Activated CD4-positive, alpha-beta memory T cell treated with anti-CD3 and anti-CD28 coated beads for 36 hours (primary cell): ENCODE results near the gene CXCL17. TPM values are rescaled to one million over a fixed set of nuclear protein-coding genes. Genes with fewer than 3 reads are reported as not detected.
"Not testable (repeated sequence)": the region's sequence is repeated elsewhere in the genome, so short reads cannot be mapped to it uniquely, and the experiment has no call there.

Experiments
- CTCF ChIA-PET: fragments of 350-600 bp; sonication (Branson Sonifier 250); formaldehyde crosslinking; loops from one replicate; lab custom pipeline; 2021; ENCODE audit warnings: antibody characterized with exemption, inconsistent platforms; lab: Charles Lee
- POLR2A ChIA-PET: fragments of 350-600 bp; sonication (Branson Sonifier 250); formaldehyde crosslinking; loops from one replicate; lab custom pipeline; 2021; ENCODE audit warnings: antibody characterized with exemption; lab: Charles Lee
- DNase-seq: peaks from one replicate; pipeline ENCODE4 v3.0.0-alpha.2; 2020
- H3K27ac Mint-ChIP-seq: one replicate; pipeline ENCODE4 v1.8.0; 2021; ENCODE audit warnings: mixed read lengths
- H3K27me3 Mint-ChIP-seq: one replicate; pipeline ENCODE4 v1.8.0; 2021; ENCODE audit warnings: mixed read lengths
- H3K36me3 Mint-ChIP-seq: one replicate; pipeline ENCODE4 v1.8.0; 2021; ENCODE audit warnings: mixed read lengths
- H3K4me1 Mint-ChIP-seq: one replicate; pipeline ENCODE4 v1.8.0; 2021; ENCODE audit warnings: low read depth, mixed read lengths
- H3K4me3 Mint-ChIP-seq: one replicate; pipeline ENCODE4 v1.8.0; 2021; ENCODE audit warnings: mild to moderate bottlenecking, mixed read lengths
- H3K9me3 Mint-ChIP-seq: one replicate; pipeline ENCODE4 v1.8.0; 2021; ENCODE audit warnings: mixed read lengths
- intact Hi-C: fragments of 100-400 bp; cut with micrococcal nuclease; formaldehyde crosslinking; loops from one replicate; pipeline ENCODE4 v1.15.1; 2023
- total RNA-seq, 2 experiments: library from RNA; stranded (reverse); gene quantifications; one replicate each; pipeline ENCODE4 v1.2.3, GENCODE V29; 2021

Gene CXCL17
- total RNA-seq = not detected

- DNase-seq = no peak
- Mint-ChIP-seq H3K4me3 (no peak within 1 kb of the TSS), H3K27ac (no peak within 1 kb of the TSS), H3K4me1 (peaks cover 20% of the 10 kb centered on the region), H3K9me3 (no peaks in the 10 kb centered on the region), H3K27me3 (no peaks in the 10 kb centered on the region), H3K36me3 (no peaks in the 10 kb centered on the region)
- intact Hi-C loops = no loop called here
- POLR2A ChIA-PET = no interaction called here
- CTCF ChIA-PET = interaction anchor here (2.3 to 3.0 kb wide), 3 partner anchors 8 to 87 kb away, joined by 11 to 75 read pairs (median 58); partner anchors contain the start of gene CEACAM1
These were observed at the start of gene CXCL17 for GRCh38 chr19:42442833-42443232. TSS of gene CXCL17 (minus strand) at chr19:42442946. CDS start at chr19:42442832, 114 bp downstream.

- Mint-ChIP-seq H3K36me3 (no peaks in the 10 kb centered on the region), H3K4me1 (peaks cover 5% of the 10 kb centered on the region), H3K9me3 (no peaks in the 10 kb centered on the region), H3K27ac (no peak overlapping the region), H3K27me3 (no peaks in the 10 kb centered on the region), H3K4me3 (no peak overlapping the region)
- CTCF ChIA-PET = interaction anchor here (1.0 kb wide), 1 partner anchor 39 kb away, joined by 3 read pairs; no protein-coding TSS in a partner anchor
- POLR2A ChIA-PET = no interaction called here
- DNase-seq = no peak
- intact Hi-C loops = no loop called here
These were observed 46.2 kb upstream of the CXCL17 start for GRCh38 chr19:42488783-42489521.

GRCh38 chr19:42487798-42488178 is 45.0 kb upstream of the CXCL17 start:
- no peaks in the 10 kb centered on the region for H3K27me3 Mint-ChIP-seq
- H3K4me3 Mint-ChIP-seq = no peak overlapping the region
- no peaks in the 10 kb centered on the region for H3K36me3 Mint-ChIP-seq
- intact Hi-C loops = no loop called here
- H3K27ac Mint-ChIP-seq = no peak overlapping the region
- H3K9me3 Mint-ChIP-seq = no peaks in the 10 kb centered on the region
- CTCF ChIA-PET = interaction anchor here (1.3 to 1.4 kb wide), 2 partner anchors 40 to 49 kb away, joined by 5 to 6 read pairs; partner anchors contain the start of gene CEACAM1
- POLR2A ChIA-PET = no interaction called here
- peaks cover 5% of the 10 kb centered on the region for H3K4me1 Mint-ChIP-seq
- no peak for DNase-seq

GRCh38 chr19:42487032-42487797 is 44.5 kb upstream of the CXCL17 start:
- ChIA-PET POLR2A (no interaction called here), CTCF (interaction anchor here (1.3 to 1.4 kb wide), 2 partner anchors 41 to 49 kb away, joined by 5 to 6 read pairs; partner anchors contain the start of gene CEACAM1)
- Mint-ChIP-seq H3K9me3 (no peaks in the 10 kb centered on the region), H3K4me3 (no peak overlapping the region), H3K36me3 (no peaks in the 10 kb centered on the region), H3K27ac (no peak overlapping the region), H3K4me1 (peaks cover 5% of the 10 kb centered on the region), H3K27me3 (no peaks in the 10 kb centered on the region)
- intact Hi-C loops = no loop called here
- DNase-seq = peak; percentile 12

GRCh38 chr19:42485036-42485435 is 42.3 kb upstream of the CXCL17 start:
- peaks cover 17% of the 10 kb centered on the region for H3K4me1 Mint-ChIP-seq
- H3K4me3 Mint-ChIP-seq, DNase-seq, H3K27ac Mint-ChIP-seq, H3K9me3 Mint-ChIP-seq, CTCF ChIA-PET, H3K36me3 Mint-ChIP-seq, H3K27me3 Mint-ChIP-seq, intact Hi-C loops: not testable (repeated sequence)
- POLR2A ChIA-PET = interaction anchor here (0.6 kb wide), 1 partner anchor 77 kb away, joined by 3 read pairs; no protein-coding TSS in a partner anchor

GRCh38 chr19:42480335-42481095 is 37.8 kb upstream of the CXCL17 start:
- DNase-seq = peak; percentile 41
- POLR2A ChIA-PET = no interaction called here
- no peaks in the 10 kb centered on the region for H3K9me3 Mint-ChIP-seq
- peak overlapping the region; percentile 31 for H3K27ac Mint-ChIP-seq
- no peaks in the 10 kb centered on the region for H3K36me3 Mint-ChIP-seq
- no peaks in the 10 kb centered on the region for H3K27me3 Mint-ChIP-seq
- CTCF ChIA-PET = interaction anchor here (0.6 to 1.9 kb wide), 2 partner anchors 30 to 85 kb away, joined by 4 to 5 read pairs; no protein-coding TSS in a partner anchor
- H3K4me3 Mint-ChIP-seq = no peak overlapping the region
- intact Hi-C loops = no loop called here
- peaks cover 12% of the 10 kb centered on the region for H3K4me1 Mint-ChIP-seq

- CTCF ChIA-PET = interaction anchor here (0.6 to 1.9 kb wide), 3 partner anchors 13 to 86 kb away, joined by 3 to 5 read pairs (median 4); no protein-coding TSS in a partner anchor
These were observed 37.0 kb upstream of the CXCL17 start for GRCh38 chr19:42479736-42480135.

GRCh38 chr19:42478765-42479311 is 36.1 kb upstream of the CXCL17 start:
- ChIA-PET CTCF (interaction anchor here (0.9 to 1.9 kb wide), 2 partner anchors 12 to 29 kb away, joined by 3 to 5 read pairs; no protein-coding TSS in a partner anchor), POLR2A (no interaction called here)
- DNase-seq = no peak
- no peak overlapping the region for H3K4me3 Mint-ChIP-seq
- H3K27ac Mint-ChIP-seq = no peak overlapping the region
- intact Hi-C loops = no loop called here
- no peaks in the 10 kb centered on the region for H3K9me3 Mint-ChIP-seq
- H3K36me3 Mint-ChIP-seq = no peaks in the 10 kb centered on the region
- H3K27me3 Mint-ChIP-seq = no peaks in the 10 kb centered on the region
- H3K4me1 Mint-ChIP-seq = peaks cover 12% of the 10 kb centered on the region

More at GRCh38 chr19:42479736-42480135, 37.0 kb upstream of the CXCL17 start:
- no peaks in the 10 kb centered on the region for H3K9me3 Mint-ChIP-seq
- H3K4me1 Mint-ChIP-seq = peaks cover 12% of the 10 kb centered on the region
- DNase-seq = no peak
- POLR2A ChIA-PET = no interaction called here
- intact Hi-C loops = no loop called here
- H3K27me3 Mint-ChIP-seq = no peaks in the 10 kb centered on the region
- H3K4me3 Mint-ChIP-seq = no peak overlapping the region
- H3K27ac Mint-ChIP-seq = no peak overlapping the region
- H3K36me3 Mint-ChIP-seq = no peaks in the 10 kb centered on the region

GRCh38 chr19:42477933-42478332 is 35.2 kb upstream of the CXCL17 start:
- no peaks in the 10 kb centered on the region for H3K9me3 Mint-ChIP-seq
- ChIA-PET POLR2A (no interaction called here), CTCF (no interaction called here)
- peaks cover 12% of the 10 kb centered on the region for H3K4me1 Mint-ChIP-seq
- no peak overlapping the region for H3K4me3 Mint-ChIP-seq
- no peak for DNase-seq
- no peak overlapping the region for H3K27ac Mint-ChIP-seq
- no peaks in the 10 kb centered on the region for H3K36me3 Mint-ChIP-seq
- H3K27me3 Mint-ChIP-seq = no peaks in the 10 kb centered on the region
- intact Hi-C loops = no loop called here

GRCh38 chr19:42477117-42477516 is 34.4 kb upstream of the CXCL17 start:
- peaks cover 12% of the 10 kb centered on the region for H3K4me1 Mint-ChIP-seq
- DNase-seq = no peak
- CTCF ChIA-PET = no interaction called here
- intact Hi-C loops = no loop called here
- no peak overlapping the region for H3K4me3 Mint-ChIP-seq
- no peaks in the 10 kb centered on the region for H3K9me3 Mint-ChIP-seq
- H3K27ac Mint-ChIP-seq = no peak overlapping the region
- no peaks in the 10 kb centered on the region for H3K36me3 Mint-ChIP-seq
- POLR2A ChIA-PET = no interaction called here
- H3K27me3 Mint-ChIP-seq = no peaks in the 10 kb centered on the region

- ChIA-PET POLR2A (no interaction called here), CTCF (interaction anchor here (0.6 to 1.2 kb wide), 3 partner anchors 37 to 358 kb away, joined by 3 to 4 read pairs (median 3); no protein-coding TSS in a partner anchor)
- H3K9me3 Mint-ChIP-seq = no peaks in the 10 kb centered on the region
- peaks cover 3% of the 10 kb centered on the region for H3K4me1 Mint-ChIP-seq
- no peak overlapping the region for H3K27ac Mint-ChIP-seq
- H3K36me3 Mint-ChIP-seq = no peaks in the 10 kb centered on the region
- no peak for DNase-seq
- H3K27me3 Mint-ChIP-seq = no peaks in the 10 kb centered on the region
- H3K4me3 Mint-ChIP-seq = no peak overlapping the region
- intact Hi-C loops = no loop called here
These were observed 32.6 kb upstream of the CXCL17 start for GRCh38 chr19:42475366-42475765.
